ENCODE data around the gene GALNS. TPM values are rescaled to one million over a fixed set of nuclear protein-coding genes. Genes with fewer than 3 reads are reported as not detected.
A peak's percentile ranks its signal among the peaks of the same experiment; 100 is the strongest.

The GALNS gene
- total and polyA plus RNA-seq, 2 donors (not counting 1 experiment from before 2014, with no cell fraction given), result 45.5 to 68.4 TPM

DNA sequence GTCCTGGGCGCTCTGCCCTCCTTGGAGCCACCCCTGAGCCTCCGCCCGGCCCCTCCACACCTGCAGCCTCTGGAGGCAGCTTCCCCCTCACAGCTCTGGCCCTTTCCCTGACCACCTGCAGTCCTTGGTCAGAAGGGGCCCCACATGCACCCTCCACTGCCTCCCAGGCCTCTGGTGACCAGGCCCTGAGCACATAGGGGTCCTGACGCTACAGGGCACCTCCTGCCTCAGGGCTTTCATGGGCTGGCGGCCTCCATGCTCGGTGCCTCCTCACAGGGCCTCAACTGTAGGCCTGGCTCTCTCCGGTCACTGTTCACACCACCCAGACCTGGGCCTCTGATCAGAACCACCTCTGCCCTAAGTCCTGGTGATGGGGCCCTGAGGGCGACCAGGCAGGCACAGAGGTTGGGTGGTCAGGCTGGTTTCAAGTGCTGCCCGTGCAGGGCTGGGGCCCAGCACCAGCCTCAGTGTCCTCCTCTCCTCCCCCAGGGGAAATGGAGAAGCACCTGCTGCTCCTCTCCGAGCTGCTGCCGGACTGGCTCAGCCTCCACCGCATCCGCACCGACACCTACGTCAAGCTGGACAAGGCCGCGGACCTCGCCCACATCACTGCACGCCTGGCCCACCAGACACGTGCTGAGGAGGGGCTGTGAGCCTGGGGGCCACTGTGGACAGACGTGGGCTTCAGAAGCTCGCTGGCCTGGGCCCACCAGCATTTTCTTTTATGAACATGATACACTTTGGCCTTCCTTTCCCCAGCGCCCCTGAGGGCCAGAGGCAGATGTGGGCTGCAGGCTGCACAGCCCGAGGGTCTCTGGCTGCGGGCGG is 48.9 kb downstream of the GALNS start:
- POLR2A ChIA-PET, result no interaction called here

DNA sequence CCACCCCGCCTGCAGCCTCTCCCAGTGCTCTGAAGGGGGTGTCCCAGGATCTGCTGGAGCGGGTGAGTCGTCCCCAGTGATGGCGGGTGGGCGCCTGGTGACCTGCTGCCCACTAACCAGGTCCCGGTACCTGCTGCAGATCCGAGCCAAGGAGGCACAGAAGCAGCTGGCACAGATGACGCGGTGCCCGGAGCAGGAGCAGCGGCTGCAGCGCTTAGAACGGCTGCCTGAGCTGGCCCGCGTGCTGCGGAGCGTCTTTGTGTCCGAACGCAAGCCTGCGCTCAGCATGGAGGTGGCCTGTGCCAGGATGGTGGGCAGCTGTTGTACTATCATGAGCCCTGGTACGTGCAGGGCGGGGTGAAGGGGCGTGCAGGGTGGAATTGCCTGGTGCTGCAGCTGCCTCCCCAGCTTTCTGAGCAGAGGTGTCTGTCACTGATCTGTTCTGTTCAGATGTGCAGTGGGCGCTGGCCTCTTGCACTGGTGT is 49.6 kb downstream of the GALNS start:
- no peak overlapping the region for H3K4me3 Mint-ChIP-seq
- intact Hi-C loops (cut with micrococcal nuclease), result no loop called here
- Histone ChIP-seq H4K20me1 (ENCODE audit: control insufficient read depth, insufficient read depth, low read length, poor library complexity, severe bottlenecking) (peaks cover 47% of the 10 kb centered on the region), H3K9ac (ENCODE audit: low read length) (no peak overlapping the region), H3K9me3 (ENCODE audit: control extremely low read depth in 1 of 3, control insufficient read depth in 2 of 3, insufficient read depth in 1 of 3, low read length in 2 of 3) (peaks cover 0 to 5% (median 0%) of the 10 kb centered on the region in 3 donors), H3K4me1 (ENCODE audit: control insufficient read depth in 2 of 2, insufficient read depth in 2 of 2, low read length in 2 of 2) (peaks cover 21 to 32% of the 10 kb centered on the region in 2 donors), H3K4me3 (ENCODE audit: control extremely low read depth in 1 of 5, extremely low read depth in 1 of 5, insufficient read depth in 1 of 5, low read depth in 2 of 5, low read length in 4 of 5) (no peak overlapping the region), H3K27me3 (replicated peaks in 1 of 4; ENCODE audit: control extremely low read depth in 1 of 4, control insufficient read depth in 3 of 4, insufficient read depth in 4 of 4, low read length in 3 of 4) (peaks cover 0 to 4% (median 0%) of the 10 kb centered on the region in 4 experiments), H3K4me2 (replicated peaks; ENCODE audit: low read depth, low read length, poor library complexity, severe bottlenecking) (no peak overlapping the region), H2AFZ (ENCODE audit: insufficient read depth, low read depth, low read length, poor library complexity, severe bottlenecking) (no peak overlapping the region), H3K27ac (ENCODE audit: low read length in 2 of 2) (no peak overlapping the region), H3K79me2 (ENCODE audit: control insufficient read depth, insufficient read depth, low read length) (peaks cover 19% of the 10 kb centered on the region), H3K36me3 (replicated peaks in 1 of 2; ENCODE audit: control extremely low read depth in 1 of 2, control insufficient read depth in 1 of 2, extremely low read depth in 1 of 2, insufficient read depth in 2 of 2, low read length in 1 of 2) (peaks cover 0 to 23% of the 10 kb centered on the region in 2 experiments)
- POLR2A ChIA-PET, result no interaction called here
- TF ChIP-seq EZH2 (IDR thresholded peaks at IDR 0.05; ENCODE audit: borderline replicate concordance, insufficient read depth, low read depth, low read length, poor library complexity, severe bottlenecking), result no peak
- TF ChIP-seq, protein P1, sequence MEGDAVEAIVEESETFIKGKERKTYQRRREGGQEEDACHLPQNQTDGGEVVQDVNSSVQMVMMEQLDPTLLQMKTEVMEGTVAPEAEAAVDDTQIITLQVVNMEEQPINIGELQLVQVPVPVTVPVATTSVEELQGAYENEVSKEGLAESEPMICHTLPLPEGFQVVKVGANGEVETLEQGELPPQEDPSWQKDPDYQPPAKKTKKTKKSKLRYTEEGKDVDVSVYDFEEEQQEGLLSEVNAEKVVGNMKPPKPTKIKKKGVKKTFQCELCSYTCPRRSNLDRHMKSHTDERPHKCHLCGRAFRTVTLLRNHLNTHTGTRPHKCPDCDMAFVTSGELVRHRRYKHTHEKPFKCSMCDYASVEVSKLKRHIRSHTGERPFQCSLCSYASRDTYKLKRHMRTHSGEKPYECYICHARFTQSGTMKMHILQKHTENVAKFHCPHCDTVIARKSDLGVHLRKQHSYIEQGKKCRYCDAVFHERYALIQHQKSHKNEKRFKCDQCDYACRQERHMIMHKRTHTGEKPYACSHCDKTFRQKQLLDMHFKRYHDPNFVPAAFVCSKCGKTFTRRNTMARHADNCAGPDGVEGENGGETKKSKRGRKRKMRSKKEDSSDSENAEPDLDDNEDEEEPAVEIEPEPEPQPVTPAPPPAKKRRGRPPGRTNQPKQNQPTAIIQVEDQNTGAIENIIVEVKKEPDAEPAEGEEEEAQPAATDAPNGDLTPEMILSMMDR (IDR thresholded peaks at IDR 0.05), result no peak
- H3K27ac Mint-ChIP-seq, result no peak overlapping the region
- no peaks in the 10 kb centered on the region for H3K9me3 Mint-ChIP-seq (ENCODE audit: insufficient read depth)
- CTCF ChIA-PET, result no interaction called here
- ATAC-seq (ENCODE audit: low read depth) (no peak), DNase-seq (no peak)
- no peaks in the 10 kb centered on the region for H3K27me3 Mint-ChIP-seq
- H3K4me1 Mint-ChIP-seq, result peaks cover 22% of the 10 kb centered on the region
- 97% methylated on average over 24 of the region's 24 CpGs for WGBS (ENCODE audit: insufficient coverage)

More for the DNA sequence above, 48.9 kb downstream of the GALNS start:
- Histone ChIP-seq H3K4me1 (ENCODE audit: control insufficient read depth in 2 of 2, insufficient read depth in 2 of 2, low read length in 2 of 2) (peaks cover 19 to 31% of the 10 kb centered on the region in 2 donors), H3K27ac (ENCODE audit: low read length in 2 of 2) (no peak overlapping the region), H3K4me3 (ENCODE audit: control extremely low read depth in 1 of 5, extremely low read depth in 1 of 5, insufficient read depth in 1 of 5, low read depth in 2 of 5, low read length in 4 of 5) (no peak overlapping the region), H2AFZ (ENCODE audit: insufficient read depth, low read depth, low read length, poor library complexity, severe bottlenecking) (no peak overlapping the region), H3K27me3 (replicated peaks in 1 of 4; ENCODE audit: control extremely low read depth in 1 of 4, control insufficient read depth in 3 of 4, insufficient read depth in 4 of 4, low read length in 3 of 4) (peaks cover 0 to 4% (median 0%) of the 10 kb centered on the region in 4 experiments), H3K9ac (ENCODE audit: low read length) (no peak overlapping the region), H3K36me3 (replicated peaks in 1 of 2; ENCODE audit: control extremely low read depth in 1 of 2, control insufficient read depth in 1 of 2, extremely low read depth in 1 of 2, insufficient read depth in 2 of 2, low read length in 1 of 2) (peaks cover 0 to 23% of the 10 kb centered on the region in 2 experiments), H4K20me1 (ENCODE audit: control insufficient read depth, insufficient read depth, low read length, poor library complexity, severe bottlenecking) (peaks cover 47% of the 10 kb centered on the region), H3K4me2 (replicated peaks; ENCODE audit: low read depth, low read length, poor library complexity, severe bottlenecking) (no peak overlapping the region), H3K79me2 (ENCODE audit: control insufficient read depth, insufficient read depth, low read length) (peaks cover 19% of the 10 kb centered on the region), H3K9me3 (ENCODE audit: control extremely low read depth in 1 of 3, control insufficient read depth in 2 of 3, insufficient read depth in 1 of 3, low read length in 2 of 3) (peaks cover 0 to 5% (median 0%) of the 10 kb centered on the region in 3 donors)
- Mint-ChIP-seq H3K4me1 (peaks cover 20% of the 10 kb centered on the region), H3K27ac (peak overlapping the region; percentile 20), H3K27me3 (no peaks in the 10 kb centered on the region), H3K4me3 (no peak overlapping the region), H3K9me3 (ENCODE audit: insufficient read depth) (no peaks in the 10 kb centered on the region)
- 93% methylated on average over 26 of the region's 26 CpGs for WGBS (ENCODE audit: insufficient coverage)
- CTCF ChIA-PET, result no interaction called here
- no peak for ATAC-seq (ENCODE audit: low read depth)
- intact Hi-C loops (cut with micrococcal nuclease), result no loop called here
- no peak for DNase-seq
- no peak for TF ChIP-seq EZH2 (IDR thresholded peaks at IDR 0.05; ENCODE audit: borderline replicate concordance, insufficient read depth, low read depth, low read length, poor library complexity, severe bottlenecking)
- TF ChIP-seq, protein P1 (IDR thresholded peaks at IDR 0.05), result no peak

Data from B cell (primary cell).